H1 (cell line): ENCODE data around the gene KLHDC4.

Experiments
- EP300 ChIP-seq, 2 experiments: IDR thresholded peaks; 1 replicate in 1 of 2; 2 replicates in 1 of 2; pipeline ENCODE4 v1.6.1; 2011 to 2012; ENCODE audit warnings: low read depth in 2 of 2, low read length in 2 of 2, mild to moderate bottlenecking in 2 of 2, borderline replicate concordance in 1 of 2, inconsistent platforms in 1 of 2, moderate library complexity in 1 of 2
- EZH2 ChIP-seq: fragments of 200-600 bp; sonication (generic); IDR thresholded peaks from 2 replicates; pipeline ENCODE4 v1.7.1; 2012; ENCODE audit warnings: low read depth, mild to moderate bottlenecking, moderate library complexity, low read length, inconsistent platforms; ENCODE audit not compliant: severe bottlenecking
- POLR2AphosphoS5 ChIP-seq: IDR thresholded peaks from 2 replicates; pipeline ENCODE4 v1.6.1; 2011; ENCODE audit warnings: low read depth, low read length
- RFX5 ChIP-seq: IDR thresholded peaks from 2 replicates; pipeline ENCODE4 v1.6.1; 2011; ENCODE audit warnings: low read depth, low read length, improper control_type of control experiment, borderline replicate concordance
- RNF2 ChIP-seq: fragments of 200-900, 300-1000 bp; sonication (generic); IDR thresholded peaks from 2 replicates; pipeline ENCODE4 v1.7.1; 2016; ENCODE audit warnings: borderline replicate concordance, low read depth, mild to moderate bottlenecking, antibody characterized with exemption, low read length; ENCODE audit not compliant: poor library complexity, severe bottlenecking; ENCODE audit errors: missing control alignments
- TAF1 ChIP-seq: IDR thresholded peaks from 2 replicates; pipeline ENCODE4 v1.6.1; 2011; ENCODE audit warnings: mild to moderate bottlenecking, low read depth, low read length
- YY1 ChIP-seq: IDR thresholded peaks from 2 replicates; pipeline ENCODE4 v1.6.1; 2011; ENCODE audit warnings: low read depth, mild to moderate bottlenecking, low read length
- TF ChIP-seq, protein P1 (sequence below): IDR thresholded peaks from 2 replicates; pipeline ENCODE4 v1.6.1; 2011; ENCODE audit warnings: low read length, improper control_type of control experiment
- TF ChIP-seq, protein P2 (sequence below): IDR thresholded peaks from 2 replicates; pipeline ENCODE4 v1.6.1; 2012; ENCODE audit warnings: inconsistent platforms
- TF ChIP-seq, protein P3 (sequence below), 3 experiments: IDR thresholded peaks; 1 replicate in 2 of 3; 2 replicates in 1 of 3; pipeline versions ENCODE4 v1.5.1 to v1.6.1; 2011; ENCODE audit warnings: low read length in 3 of 3, mild to moderate bottlenecking in 3 of 3, inconsistent platforms in 2 of 3, low read depth in 1 of 3, moderate library complexity in 1 of 3; ENCODE audit not compliant: insufficient read depth in 1 of 3; ENCODE audit errors: control extremely low read depth in 1 of 3

DNA sequence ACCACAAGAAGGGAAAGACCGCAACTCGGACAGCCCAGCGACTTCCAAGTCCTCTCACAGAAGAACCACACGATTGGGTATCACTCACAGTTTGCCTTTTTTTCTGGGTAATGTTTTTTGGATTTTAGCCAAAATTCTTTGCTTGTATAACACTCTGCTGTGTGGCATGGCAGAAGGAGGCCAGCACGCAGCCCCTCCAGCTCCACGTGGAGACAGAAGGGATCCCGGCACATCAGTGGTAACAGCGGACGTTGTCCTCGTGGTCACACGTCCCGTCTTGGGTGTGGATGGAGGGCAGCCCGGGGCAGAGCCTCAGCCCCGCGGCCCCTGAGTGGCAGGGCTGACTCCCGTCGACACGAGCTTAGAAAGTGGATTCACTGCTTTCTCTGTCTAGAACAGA, 69.1 kb downstream of the KLHDC4 start:
- TF ChIP-seq, protein P1, sequence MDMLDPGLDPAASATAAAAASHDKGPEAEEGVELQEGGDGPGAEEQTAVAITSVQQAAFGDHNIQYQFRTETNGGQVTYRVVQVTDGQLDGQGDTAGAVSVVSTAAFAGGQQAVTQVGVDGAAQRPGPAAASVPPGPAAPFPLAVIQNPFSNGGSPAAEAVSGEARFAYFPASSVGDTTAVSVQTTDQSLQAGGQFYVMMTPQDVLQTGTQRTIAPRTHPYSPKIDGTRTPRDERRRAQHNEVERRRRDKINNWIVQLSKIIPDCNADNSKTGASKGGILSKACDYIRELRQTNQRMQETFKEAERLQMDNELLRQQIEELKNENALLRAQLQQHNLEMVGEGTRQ: no peak
- no peak for TF ChIP-seq EZH2
- TF ChIP-seq RFX5: no peak
- TF ChIP-seq RNF2: no peak
- TF ChIP-seq, protein P2, sequence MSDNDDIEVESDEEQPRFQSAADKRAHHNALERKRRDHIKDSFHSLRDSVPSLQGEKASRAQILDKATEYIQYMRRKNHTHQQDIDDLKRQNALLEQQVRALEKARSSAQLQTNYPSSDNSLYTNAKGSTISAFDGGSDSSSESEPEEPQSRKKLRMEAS: no peak
- TF ChIP-seq, protein P3, sequence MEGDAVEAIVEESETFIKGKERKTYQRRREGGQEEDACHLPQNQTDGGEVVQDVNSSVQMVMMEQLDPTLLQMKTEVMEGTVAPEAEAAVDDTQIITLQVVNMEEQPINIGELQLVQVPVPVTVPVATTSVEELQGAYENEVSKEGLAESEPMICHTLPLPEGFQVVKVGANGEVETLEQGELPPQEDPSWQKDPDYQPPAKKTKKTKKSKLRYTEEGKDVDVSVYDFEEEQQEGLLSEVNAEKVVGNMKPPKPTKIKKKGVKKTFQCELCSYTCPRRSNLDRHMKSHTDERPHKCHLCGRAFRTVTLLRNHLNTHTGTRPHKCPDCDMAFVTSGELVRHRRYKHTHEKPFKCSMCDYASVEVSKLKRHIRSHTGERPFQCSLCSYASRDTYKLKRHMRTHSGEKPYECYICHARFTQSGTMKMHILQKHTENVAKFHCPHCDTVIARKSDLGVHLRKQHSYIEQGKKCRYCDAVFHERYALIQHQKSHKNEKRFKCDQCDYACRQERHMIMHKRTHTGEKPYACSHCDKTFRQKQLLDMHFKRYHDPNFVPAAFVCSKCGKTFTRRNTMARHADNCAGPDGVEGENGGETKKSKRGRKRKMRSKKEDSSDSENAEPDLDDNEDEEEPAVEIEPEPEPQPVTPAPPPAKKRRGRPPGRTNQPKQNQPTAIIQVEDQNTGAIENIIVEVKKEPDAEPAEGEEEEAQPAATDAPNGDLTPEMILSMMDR (IDR thresholded peaks at IDR 0.05; ENCODE audit: control extremely low read depth in 1 of 3, insufficient read depth in 1 of 3, low read depth in 1 of 3, low read length in 3 of 3): no peak
- TF ChIP-seq YY1: no peak
- TF ChIP-seq EP300 (IDR thresholded peaks at IDR 0.05; ENCODE audit: borderline replicate concordance in 1 of 2, low read depth in 2 of 2, low read length in 2 of 2): no peak
- TF ChIP-seq POLR2AphosphoS5: no peak
- no peak for TF ChIP-seq TAF1
